ENCODE measurements around the gene APOC1.

- TF ChIP-seq, protein P1, sequence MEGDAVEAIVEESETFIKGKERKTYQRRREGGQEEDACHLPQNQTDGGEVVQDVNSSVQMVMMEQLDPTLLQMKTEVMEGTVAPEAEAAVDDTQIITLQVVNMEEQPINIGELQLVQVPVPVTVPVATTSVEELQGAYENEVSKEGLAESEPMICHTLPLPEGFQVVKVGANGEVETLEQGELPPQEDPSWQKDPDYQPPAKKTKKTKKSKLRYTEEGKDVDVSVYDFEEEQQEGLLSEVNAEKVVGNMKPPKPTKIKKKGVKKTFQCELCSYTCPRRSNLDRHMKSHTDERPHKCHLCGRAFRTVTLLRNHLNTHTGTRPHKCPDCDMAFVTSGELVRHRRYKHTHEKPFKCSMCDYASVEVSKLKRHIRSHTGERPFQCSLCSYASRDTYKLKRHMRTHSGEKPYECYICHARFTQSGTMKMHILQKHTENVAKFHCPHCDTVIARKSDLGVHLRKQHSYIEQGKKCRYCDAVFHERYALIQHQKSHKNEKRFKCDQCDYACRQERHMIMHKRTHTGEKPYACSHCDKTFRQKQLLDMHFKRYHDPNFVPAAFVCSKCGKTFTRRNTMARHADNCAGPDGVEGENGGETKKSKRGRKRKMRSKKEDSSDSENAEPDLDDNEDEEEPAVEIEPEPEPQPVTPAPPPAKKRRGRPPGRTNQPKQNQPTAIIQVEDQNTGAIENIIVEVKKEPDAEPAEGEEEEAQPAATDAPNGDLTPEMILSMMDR (IDR thresholded peaks at IDR 0.05 in 4 of 5, conservative IDR thresholded peaks at IDR 0.05 in 1 of 5), result no peak
- TF ChIP-seq POLR2A (IDR thresholded peaks at IDR 0.05), result no peak
These were observed 10.9 kb downstream of the APOC1 start for GRCh38 chr19:44925114-44925891.
